GM13977 (cell line): Measurements from ENCODE around the gene GORASP2.

Experiments used
- DNase-seq: peaks from one replicate; pipeline ENCODE4 v3.0.0; 2012; ENCODE audit warnings: low spot score
- CTCF ChIP-seq: IDR thresholded peaks from 2 replicates; pipeline ENCODE4 v1.5.1; 2012; ENCODE audit warnings: mild to moderate bottlenecking, control low read depth; ENCODE audit not compliant: insufficient read depth; ENCODE audit errors: extremely low read depth, missing control alignments
- in situ Hi-C: fragments of 300-500 bp; cut with MboI; formaldehyde crosslinking; loops from one replicate; pipeline ENCODE4 v1.12.0; 2022; ENCODE audit warnings: low sequenced_read_pairs, low pct_unique_long_range_greater_than_20kb, mixed read lengths, inconsistent platforms; ENCODE audit not compliant: unreplicated experiment

Gene GORASP2

GRCh38 chr2:170974304-170974993 lies 45.4 kb downstream of the GORASP2 start:
- no peak for DNase-seq
- no peak for TF ChIP-seq CTCF
- in situ Hi-C loops, result no loop called here

- in situ Hi-C loops, result loop anchor here (25.0 kb wide), 1 partner anchor 462 kb away; the partner anchor contains the start of genes DCAF17 and METTL8
- no peak for DNase-seq
- TF ChIP-seq CTCF, result no peak
Measured at GRCh38 chr2:170975127-170975942, 46.3 kb downstream of the GORASP2 start.

- no peak for DNase-seq
- TF ChIP-seq CTCF, result no peak
- in situ Hi-C loops, result loop anchor here (25.0 kb wide), 1 partner anchor 461 kb away; the partner anchor contains the start of genes DCAF17 and METTL8
Measured at GRCh38 chr2:170975943-170976270, 46.9 kb downstream of the GORASP2 start.

- DNase-seq, result no peak
- in situ Hi-C loops, result loop anchor here (25.0 kb wide), 1 partner anchor 453 kb away; the partner anchor contains the start of genes DCAF17 and METTL8
- no peak for TF ChIP-seq CTCF
Measured at GRCh38 chr2:170984079-170984478, 55.0 kb downstream of the GORASP2 start.

GRCh38 chr2:170985407-170985806 lies 56.4 kb downstream of the GORASP2 start:
- no peak for DNase-seq
- in situ Hi-C loops, result loop anchor here (25.0 kb wide), 1 partner anchor 452 kb away; the partner anchor contains the start of genes DCAF17 and METTL8
- no peak for TF ChIP-seq CTCF

DNA sequence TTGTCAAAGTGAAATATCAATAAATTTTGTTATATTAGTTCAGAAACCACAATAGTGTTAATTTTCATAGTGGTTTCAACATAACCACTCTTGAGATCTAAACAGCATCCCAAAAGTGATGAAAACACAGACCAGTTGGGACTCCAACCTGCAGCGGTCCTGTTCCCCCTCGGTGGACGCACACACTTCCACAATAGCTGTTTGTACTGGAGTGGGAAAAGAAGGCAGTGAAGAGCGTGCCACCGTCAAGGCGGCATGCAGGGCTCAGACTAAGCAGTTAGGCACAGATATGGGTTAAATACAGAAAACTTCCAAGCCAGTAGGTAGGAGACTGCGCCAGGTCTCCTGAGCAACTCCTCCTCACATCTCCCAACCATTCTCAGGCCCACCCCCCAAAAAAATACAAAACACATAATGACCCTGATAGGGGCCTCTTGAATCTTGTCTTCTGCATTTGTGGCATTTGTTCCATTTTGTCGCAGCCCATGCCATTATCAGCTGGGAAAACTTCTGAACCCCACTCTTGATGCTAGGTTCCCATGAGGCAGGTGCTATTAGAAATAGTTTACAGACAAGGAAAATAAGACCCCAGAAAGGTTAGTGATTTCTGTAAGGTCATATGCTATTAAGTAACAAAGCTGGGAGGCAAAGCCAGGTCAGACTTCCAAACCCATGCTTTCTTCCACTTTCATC lies 57.7 kb downstream of the GORASP2 start:
- in situ Hi-C loops, result loop anchor here (25.0 kb wide), 1 partner anchor 451 kb away; the partner anchor contains the start of genes DCAF17 and METTL8
- TF ChIP-seq CTCF, result no peak
- no peak for DNase-seq
